ENCODE data around the gene RABAC1. TPM values are rescaled to one million over a fixed set of nuclear protein-coding genes. Genes with fewer than 3 reads are reported as not detected.

RABAC1 gene
- total and polyA plus RNA-seq, 2 of the 8 experiments (the other 6 are each of a cell fraction or from before 2014, with no cell fraction given) = 124 to 439 TPM

GRCh38 chr19:41911889-41912731, 47.0 kb downstream of the RABAC1 start:
- no peak overlapping the region for H4K8ac ChIP-seq (ENCODE audit: extremely low read depth, insufficient read depth, low read length)
- DNase-seq (ENCODE audit: low read depth in 1 of 2, low spot score in 2 of 2) (no peak), FAIRE-seq (no peak)
- H3K4ac ChIP-seq (replicated peaks; ENCODE audit: insufficient read length, low read depth, low read length) = no peak overlapping the region
- H2BK12ac ChIP-seq (ENCODE audit: low read depth, low read length) = peak overlapping the region; percentile 90; the same call in 1 of the 2 replicates
- peak overlapping the region; percentile 52; the same call in 1 of the 2 replicates for H2BK5ac ChIP-seq (ENCODE audit: low read depth, low read length)
- H3K9ac ChIP-seq (replicated peaks in 1 of 4; ENCODE audit: extremely low read depth in 1 of 4, low read depth in 3 of 4, low read length in 3 of 4) = no peak overlapping the region
- peak overlapping the region in 2 of 4 experiments; percentile 40 to 52; a peak in 5 of 8 replicates for H3K4me3 ChIP-seq (ENCODE audit: extremely low read depth in 1 of 4, insufficient read depth in 2 of 4, low read depth in 3 of 4, low read length in 4 of 4)
- peaks cover 56 to 79% (median 75%) of the 10 kb centered on the region in 4 experiments for H3K27me3 ChIP-seq (replicated peaks in 1 of 4; ENCODE audit: control insufficient read depth in 3 of 4, extremely low read depth in 1 of 4, insufficient read depth in 3 of 4, low read length in 3 of 4)
- H2BK20ac ChIP-seq (ENCODE audit: low read length) = no peak overlapping the region
- no peak overlapping the region for H3K23ac ChIP-seq (ENCODE audit: insufficient read length)
- ChIA-PET POLR2A (ENCODE audit: partially characterized antibody) (interaction anchor here (0.7 to 13.1 kb wide), 18 partner anchors 10 to 85 kb away, joined by 3 to 167 read pairs (median 4); partner anchors contain the start of genes ERFL, RABAC1 and RPS19), CTCF (ENCODE audit: partially characterized antibody) (interaction anchor here (0.8 to 1.8 kb wide), 7 partner anchors 10 to 34 kb away, joined by 3 to 8 read pairs (median 6); no protein-coding TSS in a partner anchor)
- TF ChIP-seq CBX8 (IDR thresholded peaks at IDR 0.05; ENCODE audit: borderline replicate concordance, low read depth, low read length) = no peak
- TF ChIP-seq RNF2 (IDR thresholded peaks at IDR 0.05; ENCODE audit: borderline replicate concordance, low read depth, low read length, missing control alignments, poor library complexity, severe bottlenecking) = peak; percentile 46
- peak; percentile 15 for TF ChIP-seq CTBP2 (IDR thresholded peaks at IDR 0.05; ENCODE audit: borderline replicate concordance, insufficient read depth, insufficient read length, low read length)
- peak; percentile 90 for TF ChIP-seq SUZ12 (IDR thresholded peaks at IDR 0.05; ENCODE audit: low read length)
- peak; percentile 87 for TF ChIP-seq EZH2 (IDR thresholded peaks at IDR 0.05; ENCODE audit: low read depth, low read length, severe bottlenecking)
- peaks cover 0 to 23% (median 5%) of the 10 kb centered on the region in 4 experiments; a peak in 5 of 7 replicates for H3K4me1 ChIP-seq (replicated peaks in 1 of 4; ENCODE audit: control insufficient read depth in 3 of 4, insufficient read depth in 4 of 4, low read length in 3 of 4)
- H2BK15ac ChIP-seq (ENCODE audit: low read length) = 0 out of 2 replicates have a peak overlapping the region, but pooled peaks have one; percentile 65
- no peaks in the 10 kb centered on the region for H3K9me3 ChIP-seq (ENCODE audit: insufficient read depth in 2 of 2, low read depth in 1 of 2, low read length in 1 of 2)
- peak overlapping the region; percentile 37 for H4K91ac ChIP-seq (replicated peaks; ENCODE audit: insufficient read length, low read length)
- peaks cover 9 to 33% of the 10 kb centered on the region in 2 experiments for H4K20me1 ChIP-seq (replicated peaks in 1 of 2; ENCODE audit: control insufficient read depth in 1 of 2, insufficient read depth in 2 of 2, low read length in 2 of 2)
- 15% methylated on average over 29 of the region's 29 CpGs; no CpG with 5 or more reads in 1 of the 2 experiments for WGBS, 2 experiments (ENCODE audit: extremely low coverage in 1 of 2, insufficient coverage in 1 of 2, insufficient read length in 1 of 2, insufficient replicate concordance in 2 of 2, low coverage in 1 of 2, low lambda C conversion rate in 2 of 2, missing lambda C conversion rate in 1 of 2)
- no peaks in the 10 kb centered on the region for H3K79me2 ChIP-seq (ENCODE audit: control insufficient read depth in 1 of 2, insufficient read depth in 2 of 2, low read length in 2 of 2)
- H3K23me2 ChIP-seq (ENCODE audit: low read depth, low read length) = peaks cover 9% of the 10 kb centered on the region; the same call in 1 of the 2 replicates
- H4K5ac ChIP-seq (ENCODE audit: insufficient read length, low read depth, low read length) = no peak overlapping the region
- H2AFZ ChIP-seq (ENCODE audit: low read length) = no peak overlapping the region
- H2AK5ac ChIP-seq (ENCODE audit: low read depth, low read length) = 0 out of 2 replicates have a peak overlapping the region, but pooled peaks have one; percentile 27
- H3K4me2 ChIP-seq (ENCODE audit: insufficient read depth in 1 of 2, low read depth in 2 of 2, low read length in 2 of 2) = peak overlapping the region; percentile 54 to 87
- H3K27ac ChIP-seq (ENCODE audit: low read depth, low read length) = no peak overlapping the region
- no peak overlapping the region for H2BK120ac ChIP-seq (replicated peaks; ENCODE audit: low read depth, low read length)
- no peaks in the 10 kb centered on the region for H3K36me3 ChIP-seq (ENCODE audit: control insufficient read depth in 2 of 4, insufficient read depth in 4 of 4, low read length in 3 of 4)
- H3K79me1 ChIP-seq (ENCODE audit: low read depth, low read length) = peaks cover 2% of the 10 kb centered on the region
- no peak overlapping the region; the same call in 1 of the 2 replicates for H3K18ac ChIP-seq (ENCODE audit: extremely low read depth, low read length)
- H3K56ac ChIP-seq (replicated peaks; ENCODE audit: insufficient read length, low read depth, low read length) = no peak overlapping the region
- no peak overlapping the region for H3K14ac ChIP-seq (ENCODE audit: insufficient read length)

All from H1 (cell line).